K562 (cell line): ENCODE results near the gene NDST1. TPM values are rescaled to one million over a fixed set of nuclear protein-coding genes. Genes with fewer than 3 reads are reported as not detected.

Experiments
- EGR1 ChIP-seq: fragments of 450-650 bp; conservative IDR thresholded peaks from 2 replicates; pipeline ENCODE4 v1.6.1; 2017; ENCODE audit warnings: mild to moderate bottlenecking
- EWSR1 ChIP-seq: fragments of 450-650 bp; IDR thresholded peaks from 2 replicates; pipeline ENCODE4 v1.6.1; 2018; ENCODE audit warnings: borderline replicate concordance, mild to moderate bottlenecking, low read depth, moderate library complexity; ENCODE audit not compliant: partially characterized antibody
- GABPB2 ChIP-seq: fragments of 250-450 bp; sonication (Bioruptor Pico); conservative IDR thresholded peaks from 2 replicates; pipeline ENCODE4 v1.5.1; 2021; ENCODE audit warnings: mild to moderate bottlenecking
- GTF2E2 ChIP-seq: fragments of 200-800 bp; sonication (Bioruptor generic); IDR thresholded peaks from 2 replicates; pipeline ENCODE4 v1.6.1; 2016; ENCODE audit warnings: missing genetic modification characterization, missing compliant biosample characterization
- RBM34 ChIP-seq: fragments of 200-400 bp; formaldehyde crosslinking; IDR thresholded peaks from 2 replicates; pipeline ENCODE4 v1.6.1; 2018; ENCODE audit warnings: low read length, borderline replicate concordance; ENCODE audit not compliant: insufficient read depth
- RUNX1 ChIP-seq: sonication (generic); IDR thresholded peaks from 2 replicates; pipeline ENCODE4 v1.6.1; 2016; ENCODE audit warnings: antibody characterized with exemption, low read depth
- SMAD2 ChIP-seq: fragments of 150-350 bp; IDR thresholded peaks from 2 replicates; pipeline ENCODE4 v1.6.1; 2014; ENCODE audit warnings: low read depth, mild to moderate bottlenecking, low read length
- ZNF143 ChIP-seq: sonication (generic); formaldehyde crosslinking; IDR thresholded peaks from 2 replicates; pipeline ENCODE4 v1.9.0; 2022; ENCODE audit warnings: mild to moderate bottlenecking, missing genetic modification reagents
- polyA plus RNA-seq, 8 experiments: library from polyadenylated mRNA; depleted of rRNA in 4 of 8; stranded (reverse) in 5 of 8; unstranded in 3 of 8; fragments of >200 nt; fragmentation: Nextera tagmentation in 2 of 8; fragmentation: Illumina TruSeq in 1 of 8; extraction: Ambion mirVana in 2 of 8; extraction: Trizol in 1 of 8; gene quantifications; 2 replicates each; pipeline versions ENCODE4 v1.2.1 to v1.2.3, GENCODE V29; 2011 to 2014; ENCODE audit warnings: inconsistent platforms in 1 of 8, missing spikeins in 1 of 8
- total RNA-seq, 7 experiments: library from RNA; depleted of rRNA in 6 of 7; stranded (reverse); fragments of >200 nt in 6 of 7; fragmentation: Illumina TruSeq in 2 of 7; extraction: Trizol in 2 of 7; gene quantifications; 2 replicates each; pipeline versions ENCODE4 v1.2.1 to v1.2.3, GENCODE V29; 2011 to 2021; ENCODE audit warnings: low replicate concordance in 1 of 7
- TF ChIP-seq, protein P1 (sequence below): sonication (generic); formaldehyde crosslinking; IDR thresholded peaks from 2 replicates; pipeline ENCODE4 v1.8.0; 2022; ENCODE audit warnings: mild to moderate bottlenecking, missing genetic modification reagents, borderline replicate concordance
- TF ChIP-seq, protein P2 (sequence below): sonication (generic); formaldehyde crosslinking; IDR thresholded peaks from 2 replicates; pipeline ENCODE4 v1.8.0; 2022; ENCODE audit warnings: missing genetic modification reagents, mild to moderate bottlenecking, moderate library complexity, borderline replicate concordance
- TF ChIP-seq, protein P3 (sequence below), 3 experiments: fragments of 200-800 bp in 1 of 3; sonication (Bioruptor generic) in 1 of 3; sonication (generic) in 1 of 3; formaldehyde crosslinking in 1 of 3; IDR thresholded peaks; 2 replicates each; pipeline versions ENCODE4 v1.6.1 to v1.8.0; 2016 to 2022; ENCODE audit warnings: mild to moderate bottlenecking in 2 of 3, missing compliant biosample characterization in 2 of 3, missing genetic modification characterization in 2 of 3, missing genetic modification reagents in 1 of 3

NDST1 gene
- total and polyA plus RNA-seq, 9 of the 15 experiments (the other 6 are each of a cell fraction or from before 2014, with no cell fraction given) = 0.38 to 47.9 (median 9.9) TPM

- TF ChIP-seq EWSR1 (no peak), RBM34 (no peak), SMAD2 (no peak), GTF2E2 (tag) (no peak), RUNX1 (no peak), GABPB2 (CRISPR knock-in tag) (no peak), ZNF143 (CRISPR knock-in tag) (no peak), EGR1 (0 out of 2 replicates have a peak, but pooled peaks have one; percentile 7)
- TF ChIP-seq, protein P1, sequence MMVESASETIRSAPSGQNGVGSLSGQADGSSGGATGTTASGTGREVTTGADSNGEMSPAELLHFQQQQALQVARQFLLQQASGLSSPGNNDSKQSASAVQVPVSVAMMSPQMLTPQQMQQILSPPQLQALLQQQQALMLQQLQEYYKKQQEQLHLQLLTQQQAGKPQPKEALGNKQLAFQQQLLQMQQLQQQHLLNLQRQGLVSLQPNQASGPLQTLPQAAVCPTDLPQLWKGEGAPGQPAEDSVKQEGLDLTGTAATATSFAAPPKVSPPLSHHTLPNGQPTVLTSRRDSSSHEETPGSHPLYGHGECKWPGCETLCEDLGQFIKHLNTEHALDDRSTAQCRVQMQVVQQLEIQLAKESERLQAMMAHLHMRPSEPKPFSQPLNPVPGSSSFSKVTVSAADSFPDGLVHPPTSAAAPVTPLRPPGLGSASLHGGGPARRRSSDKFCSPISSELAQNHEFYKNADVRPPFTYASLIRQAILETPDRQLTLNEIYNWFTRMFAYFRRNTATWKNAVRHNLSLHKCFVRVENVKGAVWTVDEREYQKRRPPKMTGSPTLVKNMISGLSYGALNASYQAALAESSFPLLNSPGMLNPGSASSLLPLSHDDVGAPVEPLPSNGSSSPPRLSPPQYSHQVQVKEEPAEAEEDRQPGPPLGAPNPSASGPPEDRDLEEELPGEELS (CRISPR knock-in tag) = no peak
- TF ChIP-seq, protein P2, sequence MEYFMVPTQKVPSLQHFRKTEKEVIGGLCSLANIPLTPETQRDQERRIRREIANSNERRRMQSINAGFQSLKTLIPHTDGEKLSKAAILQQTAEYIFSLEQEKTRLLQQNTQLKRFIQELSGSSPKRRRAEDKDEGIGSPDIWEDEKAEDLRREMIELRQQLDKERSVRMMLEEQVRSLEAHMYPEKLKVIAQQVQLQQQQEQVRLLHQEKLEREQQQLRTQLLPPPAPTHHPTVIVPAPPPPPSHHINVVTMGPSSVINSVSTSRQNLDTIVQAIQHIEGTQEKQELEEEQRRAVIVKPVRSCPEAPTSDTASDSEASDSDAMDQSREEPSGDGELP (CRISPR knock-in tag) = peak; percentile 41; the same call in 1 of the 2 replicates
- TF ChIP-seq, protein P3, sequence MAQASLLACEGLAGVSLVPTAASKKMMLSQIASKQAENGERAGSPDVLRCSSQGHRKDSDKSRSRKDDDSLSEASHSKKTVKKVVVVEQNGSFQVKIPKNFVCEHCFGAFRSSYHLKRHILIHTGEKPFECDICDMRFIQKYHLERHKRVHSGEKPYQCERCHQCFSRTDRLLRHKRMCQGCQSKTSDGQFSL (CRISPR knock-in tag; IDR thresholded peaks at IDR 0.05) = 0 out of 2 replicates have a peak, but pooled peaks have one; percentile 57
- TF ChIP-seq, protein P3 (tag; IDR thresholded peaks at IDR 0.05) = no peak
Observed at GRCh38 chr5:150511578-150512367, 3.8 kb downstream of the NDST1 start (continued).
